ENCODE results near the gene ATP9B. TPM values are rescaled to one million over a fixed set of nuclear protein-coding genes. Genes with fewer than 3 reads are reported as not detected.

Gene ATP9B
- total RNA-seq, 1 experiment from 2014 or later = 20.9 TPM

DNA sequence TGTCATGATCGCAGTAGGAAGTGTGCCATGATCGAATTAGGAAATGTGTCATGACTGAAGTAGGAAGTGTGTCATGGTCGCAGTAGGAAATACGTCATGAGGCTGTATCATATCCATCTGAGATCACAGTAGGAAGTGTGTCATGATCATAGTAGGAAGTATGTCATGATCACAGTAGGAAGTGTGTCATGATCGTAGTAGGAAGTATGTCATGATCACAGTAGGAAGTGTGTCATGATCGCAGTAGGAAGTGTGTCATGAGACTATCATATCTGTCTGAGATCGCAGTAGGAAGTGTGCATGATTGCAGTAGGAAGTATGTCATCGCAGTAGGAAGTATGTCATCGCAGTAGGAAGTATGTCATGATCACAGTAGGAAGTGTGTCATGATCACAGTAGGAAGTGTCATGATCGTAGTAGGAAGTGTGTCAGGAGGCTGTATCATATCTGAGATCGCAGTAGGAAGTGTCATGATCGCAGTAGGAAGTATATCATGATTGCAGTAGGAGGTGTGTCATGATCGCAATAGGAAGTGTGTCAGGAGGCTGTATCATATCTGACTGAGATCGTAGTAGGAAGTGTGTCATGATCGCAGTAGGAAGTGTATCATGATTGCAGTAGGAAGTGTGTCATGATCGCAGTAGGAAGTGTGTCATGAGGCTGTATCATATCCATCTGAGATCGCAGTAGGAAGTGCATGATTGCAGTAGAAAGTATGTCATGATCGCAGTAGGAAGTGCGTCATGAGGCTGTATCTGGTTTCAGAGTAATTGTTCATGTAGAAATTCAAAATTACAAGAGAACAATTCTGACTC, 270.1 kb downstream of the ATP9B start:
- no peak overlapping the region for H2BK12ac ChIP-seq (ENCODE audit: insufficient read length, low read depth, low read length)
- no peaks in the 10 kb centered on the region for H3K79me2 ChIP-seq (ENCODE audit: insufficient read depth, low read length)
- no peak overlapping the region for H3K9ac ChIP-seq (ENCODE audit: extremely low read depth, insufficient read length, low read length)
- no peak overlapping the region for H3K4me2 ChIP-seq (ENCODE audit: insufficient read depth, insufficient read length, low read length)
- no CpG with 5 or more reads among the region's 19 CpGs for WGBS (ENCODE audit: extremely low coverage, insufficient read length, low lambda C conversion rate)
- H3K4ac ChIP-seq (ENCODE audit: low read depth, low read length) = no peak overlapping the region
- no peak overlapping the region for H3K27ac Mint-ChIP-seq
- no peaks in the 10 kb centered on the region for H3K23me2 ChIP-seq (ENCODE audit: insufficient read length, low read depth, low read length, poor library complexity, severe bottlenecking)
- no peak overlapping the region for H2BK120ac ChIP-seq (ENCODE audit: low read depth, low read length, poor library complexity, severe bottlenecking)
- H3T11ph ChIP-seq (ENCODE audit: low read length) = no peak overlapping the region
- H3K27ac ChIP-seq (ENCODE audit: insufficient read length, low read depth, low read length) = no peak overlapping the region
- H4K20me1 ChIP-seq (ENCODE audit: control insufficient read depth, insufficient read depth, insufficient read length) = no peaks in the 10 kb centered on the region
- H2BK20ac ChIP-seq (ENCODE audit: low read depth, low read length, poor library complexity, severe bottlenecking) = no peak overlapping the region
- no peaks in the 10 kb centered on the region for H3K4me1 Mint-ChIP-seq
- H3K27me3 ChIP-seq (ENCODE audit: insufficient read depth, low read length) = no peaks in the 10 kb centered on the region
- no peaks in the 10 kb centered on the region for H3K4me1 ChIP-seq (ENCODE audit: insufficient read depth, low read length)
- no peak overlapping the region for H4K91ac ChIP-seq (ENCODE audit: insufficient read length, low read depth, low read length)
- peaks cover 6 to 16% (median 8%) of the 10 kb centered on the region in 3 experiments; a peak in 6 of 7 replicates for H3K36me3 Mint-ChIP-seq (ENCODE audit: insufficient read depth in 1 of 3, low read depth in 3 of 3)
- no peak overlapping the region for H3K14ac ChIP-seq (ENCODE audit: insufficient read depth, low read length)
- no peak for DNase-seq
- H3K9me3 Mint-ChIP-seq = no peaks in the 10 kb centered on the region; a peak in 1 of 5 replicates
- H2AK5ac ChIP-seq (ENCODE audit: insufficient read length, low read length) = no peak overlapping the region
- H2AFZ ChIP-seq (ENCODE audit: low read length) = no peak overlapping the region
- no peak overlapping the region for H4K5ac ChIP-seq (ENCODE audit: insufficient read length, low read depth, low read length)
- no peak overlapping the region for H2BK5ac ChIP-seq (ENCODE audit: insufficient read length, low read length)
- no peaks in the 10 kb centered on the region for H3K79me1 ChIP-seq (ENCODE audit: insufficient read depth, low read depth, low read length, poor library complexity, severe bottlenecking)
- TF ChIP-seq, protein P1, sequence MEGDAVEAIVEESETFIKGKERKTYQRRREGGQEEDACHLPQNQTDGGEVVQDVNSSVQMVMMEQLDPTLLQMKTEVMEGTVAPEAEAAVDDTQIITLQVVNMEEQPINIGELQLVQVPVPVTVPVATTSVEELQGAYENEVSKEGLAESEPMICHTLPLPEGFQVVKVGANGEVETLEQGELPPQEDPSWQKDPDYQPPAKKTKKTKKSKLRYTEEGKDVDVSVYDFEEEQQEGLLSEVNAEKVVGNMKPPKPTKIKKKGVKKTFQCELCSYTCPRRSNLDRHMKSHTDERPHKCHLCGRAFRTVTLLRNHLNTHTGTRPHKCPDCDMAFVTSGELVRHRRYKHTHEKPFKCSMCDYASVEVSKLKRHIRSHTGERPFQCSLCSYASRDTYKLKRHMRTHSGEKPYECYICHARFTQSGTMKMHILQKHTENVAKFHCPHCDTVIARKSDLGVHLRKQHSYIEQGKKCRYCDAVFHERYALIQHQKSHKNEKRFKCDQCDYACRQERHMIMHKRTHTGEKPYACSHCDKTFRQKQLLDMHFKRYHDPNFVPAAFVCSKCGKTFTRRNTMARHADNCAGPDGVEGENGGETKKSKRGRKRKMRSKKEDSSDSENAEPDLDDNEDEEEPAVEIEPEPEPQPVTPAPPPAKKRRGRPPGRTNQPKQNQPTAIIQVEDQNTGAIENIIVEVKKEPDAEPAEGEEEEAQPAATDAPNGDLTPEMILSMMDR (conservative IDR thresholded peaks at IDR 0.05) = no peak
- no peak overlapping the region for H3K18ac ChIP-seq (ENCODE audit: insufficient read length, low read depth, low read length)
- H4K8ac ChIP-seq (replicated peaks; ENCODE audit: insufficient read length, low read depth, low read length) = no peak overlapping the region
- H3K4me3 Mint-ChIP-seq = no peak overlapping the region
- no peaks in the 10 kb centered on the region for H3K27me3 Mint-ChIP-seq (ENCODE audit: low read depth)
- no peak overlapping the region for H3K23ac ChIP-seq (ENCODE audit: insufficient read length, low read depth, low read length)
- no peak overlapping the region for H2BK15ac ChIP-seq (ENCODE audit: low read depth, low read length)
- H3K9me3 ChIP-seq (ENCODE audit: control insufficient read depth, low read depth, low read length) = no peaks in the 10 kb centered on the region
- no peak overlapping the region for H3K56ac ChIP-seq (ENCODE audit: insufficient read length, low read depth, low read length)
